Motor neuron (in vitro differentiated cells): ENCODE data around the gene MKNK1. TPM values are rescaled to one million over a fixed set of nuclear protein-coding genes. Genes with fewer than 3 reads are reported as not detected.

Experiments
- ATAC-seq, 8 experiments: fragments of 200-7000 bp; cut with Tn5 transposase; replicated peaks in 6 of 8; 2 replicates each; pipeline ENCODE4 v1.8.0; 2021; ENCODE audit warnings: mild to moderate bottlenecking in 8 of 8, moderate library complexity in 8 of 8
- H3K27ac ChIP-seq, 2 donors: fragments of 250-450 bp; sonication (Bioruptor Pico); 2 replicates each; pipeline ENCODE4 v1.9.0; 2021; ENCODE audit warnings: antibody characterized with exemption in 2 of 2, mild to moderate bottlenecking in 2 of 2, moderate library complexity in 1 of 2
- H3K4me1 ChIP-seq, 2 donors: fragments of 250-450 bp; sonication (Bioruptor Pico); replicated peaks in 1 of 2; 2 replicates each; pipeline ENCODE4 v1.6.1; 2021; ENCODE audit warnings: antibody characterized with exemption in 2 of 2, mild to moderate bottlenecking in 2 of 2, moderate library complexity in 1 of 2
- H3K4me3 ChIP-seq, 5 donors: fragments of 250-450 bp; sonication (Bioruptor Pico); 2 replicates each; pipeline ENCODE4 v1.9.0; 2021; ENCODE audit warnings: antibody characterized with exemption in 5 of 5, mild to moderate bottlenecking in 5 of 5, moderate library complexity in 4 of 5
- WGBS, 10 experiments: fragments of 450-650 bp; shearing (Covaris generic); methylation state at CpG; one replicate each; pipeline ENCODE4 v1.0.0; 2022; 5-methylcytosine and 5-hydroxymethylcytosine counted together
- in situ Hi-C, 9 experiments: fragments of 400-800 bp; cut with MboI; loops; one replicate each; pipeline ENCODE4 v1.15.0; 2021; ENCODE audit warnings: low sequenced_read_pairs in 9 of 9, low pct_unique_long_range_greater_than_20kb in 2 of 9; ENCODE audit not compliant: unreplicated experiment in 9 of 9
- total RNA-seq, 8 experiments: library from RNA; unstranded; fragments of 300-600 nt; gene quantifications; 2 replicates each; pipeline versions ENCODE4 v1.2.3 to v1.2.4, GENCODE V29; 2022

MKNK1 gene
- total RNA-seq, 8 experiments from 2014 or later: 7.0 to 34.1 (median 15.5) TPM

GRCh38 chr1:46638921-46639320 lies 34.9 kb upstream of the MKNK1 start:
- H3K4me3 ChIP-seq: no peak overlapping the region
- no peak for ATAC-seq
- in situ Hi-C loops: no loop called here
- H3K4me1 ChIP-seq: no peaks in the 10 kb centered on the region
- H3K27ac ChIP-seq: no peak overlapping the region

GRCh38 chr1:46637444-46638083 lies 33.5 kb upstream of the MKNK1 start:
- Histone ChIP-seq H3K4me1 (no peaks in the 10 kb centered on the region), H3K27ac (no peak overlapping the region), H3K4me3 (no peak overlapping the region)
- WGBS, 10 experiments: 42 to 100% (median 50%) methylated on average over 1 to 2 of the region's 2 CpGs; no CpG with 5 or more reads in 3 of the 10 experiments
- in situ Hi-C loops: no loop called here
- no peak for ATAC-seq

- WGBS, 10 experiments: 80 to 100% (median 95%) methylated on average over 1 to 2 of the region's 2 CpGs
- no peak for ATAC-seq
- Histone ChIP-seq H3K4me1 (no peaks in the 10 kb centered on the region), H3K4me3 (no peak overlapping the region), H3K27ac (no peak overlapping the region)
- in situ Hi-C loops: no loop called here
These were observed 31.1 kb upstream of the MKNK1 start for GRCh38 chr1:46635205-46635604.

DNA sequence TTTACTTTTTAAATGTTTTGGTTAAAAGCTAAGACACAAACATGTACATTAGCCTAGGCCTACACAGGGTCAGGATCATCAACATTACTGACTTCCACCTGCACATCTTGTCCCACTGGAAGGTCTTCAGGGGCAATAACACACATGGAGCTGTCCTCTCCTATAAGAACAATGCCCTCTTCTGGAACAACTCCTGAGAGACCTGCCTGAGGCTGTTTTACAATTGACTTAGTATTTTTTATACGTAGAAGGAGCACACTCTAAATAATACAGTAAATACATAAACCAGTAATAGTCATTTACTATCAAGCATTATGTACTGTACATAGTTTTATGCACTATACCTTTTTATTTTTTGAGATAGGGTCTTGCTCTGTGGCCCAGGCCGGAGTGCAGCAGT lies 26.7 kb upstream of the MKNK1 start:
- 33 to 100% (median 83%) methylated on average over 1 to 2 of the region's 2 CpGs; no CpG with 5 or more reads in 1 of the 10 experiments for WGBS, 10 experiments
- Histone ChIP-seq H3K4me3 (no peak overlapping the region), H3K27ac (no peak overlapping the region), H3K4me1 (no peaks in the 10 kb centered on the region)
- in situ Hi-C loops: no loop called here
- no peak for ATAC-seq

DNA sequence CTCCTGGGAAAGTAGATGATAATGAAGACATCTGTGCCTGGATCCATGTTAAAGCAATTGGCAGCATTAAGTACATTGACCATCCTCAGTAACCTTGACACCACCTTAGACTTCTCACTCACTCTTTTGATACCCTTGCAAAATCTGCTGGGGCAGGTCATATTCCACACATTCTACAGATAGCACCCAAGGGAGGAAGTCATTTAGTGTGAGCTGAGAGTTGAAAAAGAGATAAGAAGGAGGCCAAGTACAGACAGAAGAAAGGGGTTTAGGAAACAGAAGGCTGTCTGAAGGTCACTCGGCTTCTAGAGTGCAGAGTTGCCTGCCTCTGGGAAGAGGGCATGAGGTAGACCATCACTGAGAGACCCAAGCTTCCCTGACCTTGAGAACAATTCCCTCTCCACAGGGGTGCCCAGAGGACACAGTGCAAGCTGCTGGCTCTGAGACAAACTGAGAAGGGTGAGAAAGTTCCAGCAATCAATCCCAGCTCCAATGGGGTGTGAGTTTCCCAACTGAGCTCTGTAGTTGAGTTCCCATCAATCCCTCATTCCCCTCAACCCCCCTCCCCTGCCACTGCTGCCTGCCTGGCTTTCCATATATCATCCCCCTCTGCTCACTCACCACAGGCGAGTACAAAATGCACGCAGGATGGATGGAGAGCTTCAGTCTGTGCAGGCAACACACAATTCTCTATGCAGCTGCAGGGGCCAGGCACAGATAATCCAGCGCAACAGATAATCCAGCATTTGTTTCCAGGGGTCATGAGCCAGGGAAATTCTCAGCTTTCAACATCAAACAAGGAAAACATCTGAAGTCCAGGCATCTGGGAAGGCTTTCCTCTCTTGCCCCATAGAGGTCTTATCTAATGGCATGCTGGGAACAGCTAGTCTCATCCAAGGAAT lies 19.9 kb upstream of the MKNK1 start:
- no peak overlapping the region for H3K27ac ChIP-seq
- peak in 5 of 8 experiments; percentile 72 to 92 (median 88) for ATAC-seq
- H3K4me3 ChIP-seq: no peak overlapping the region
- in situ Hi-C loops: no loop called here
- peaks cover 8 to 9% of the 10 kb centered on the region in 2 donors for H3K4me1 ChIP-seq
- WGBS, 10 experiments: 18 to 80% (median 60%) methylated on average over 1 to 4 of the region's 4 CpGs; no CpG with 5 or more reads in 3 of the 10 experiments

DNA sequence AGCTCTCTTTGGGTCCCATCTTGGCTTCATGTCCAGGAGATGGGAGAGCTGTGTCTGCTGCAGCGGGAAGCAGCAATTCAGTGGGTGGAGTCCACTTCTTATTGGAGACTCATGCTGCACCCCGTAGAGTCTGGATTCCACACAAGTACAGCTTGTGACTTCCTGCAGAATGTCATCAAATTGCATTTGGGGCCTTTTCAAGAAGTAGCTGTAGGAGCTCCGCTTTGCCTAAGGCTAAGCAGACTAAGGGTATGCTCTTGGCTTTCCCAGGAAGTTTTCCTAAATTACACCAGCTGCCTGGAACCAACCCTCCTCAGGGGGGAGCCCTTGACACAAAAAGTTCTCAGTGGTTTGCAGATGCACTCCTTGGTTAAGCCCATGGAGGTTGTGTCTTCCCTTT lies 18.3 kb upstream of the MKNK1 start:
- Histone ChIP-seq H3K4me3 (no peak overlapping the region), H3K4me1 (peaks cover 8 to 9% of the 10 kb centered on the region in 2 donors), H3K27ac (no peak overlapping the region)
- ATAC-seq: peak in 3 of 8 experiments; percentile 80 to 92 (median 90)
- WGBS, 10 experiments: 0 to 100% (median 79%) methylated on average over 1 to 3 of the region's 3 CpGs; no CpG with 5 or more reads in 2 of the 10 experiments
- in situ Hi-C loops: no loop called here

DNA sequence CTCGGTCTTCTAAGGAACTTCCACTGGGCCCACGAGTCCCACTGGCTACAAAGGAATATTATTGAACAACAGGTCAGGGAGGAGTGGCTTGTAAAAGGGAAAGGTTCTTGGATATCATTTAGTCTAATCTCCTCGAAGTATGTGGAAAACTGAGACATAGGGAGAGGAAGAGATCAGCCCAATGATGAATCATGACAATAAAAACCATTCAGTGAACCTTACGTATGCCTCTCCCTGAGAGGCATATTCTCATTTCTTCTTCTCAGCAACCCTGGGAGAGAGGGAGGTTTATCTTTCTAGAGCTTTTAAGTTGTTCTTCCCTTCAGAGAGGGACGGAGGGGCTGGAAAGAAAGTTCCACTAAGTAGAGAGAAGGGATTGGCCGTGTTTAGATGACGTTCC lies 17.9 kb upstream of the MKNK1 start:
- Histone ChIP-seq H3K27ac (no peak overlapping the region), H3K4me3 (no peak overlapping the region), H3K4me1 (peaks cover 8 to 11% of the 10 kb centered on the region in 2 donors)
- ATAC-seq: peak in 2 of 8 experiments; percentile 74
- in situ Hi-C loops: no loop called here
- 1 to 90% (median 70%) methylated on average over 2 to 7 of the region's 7 CpGs; no CpG with 5 or more reads in 2 of the 10 experiments for WGBS, 10 experiments

- Histone ChIP-seq H3K27ac (no peak overlapping the region), H3K4me3 (no peak overlapping the region), H3K4me1 (peaks cover 12 to 17% of the 10 kb centered on the region in 2 donors)
- ATAC-seq: no peak
- WGBS, 10 experiments: 60 to 96% (median 81%) methylated on average over 1 to 5 of the region's 5 CpGs; no CpG with 5 or more reads in 5 of the 10 experiments
- in situ Hi-C loops: no loop called here
These were observed 15.7 kb upstream of the MKNK1 start for GRCh38 chr1:46619656-46620258.

DNA sequence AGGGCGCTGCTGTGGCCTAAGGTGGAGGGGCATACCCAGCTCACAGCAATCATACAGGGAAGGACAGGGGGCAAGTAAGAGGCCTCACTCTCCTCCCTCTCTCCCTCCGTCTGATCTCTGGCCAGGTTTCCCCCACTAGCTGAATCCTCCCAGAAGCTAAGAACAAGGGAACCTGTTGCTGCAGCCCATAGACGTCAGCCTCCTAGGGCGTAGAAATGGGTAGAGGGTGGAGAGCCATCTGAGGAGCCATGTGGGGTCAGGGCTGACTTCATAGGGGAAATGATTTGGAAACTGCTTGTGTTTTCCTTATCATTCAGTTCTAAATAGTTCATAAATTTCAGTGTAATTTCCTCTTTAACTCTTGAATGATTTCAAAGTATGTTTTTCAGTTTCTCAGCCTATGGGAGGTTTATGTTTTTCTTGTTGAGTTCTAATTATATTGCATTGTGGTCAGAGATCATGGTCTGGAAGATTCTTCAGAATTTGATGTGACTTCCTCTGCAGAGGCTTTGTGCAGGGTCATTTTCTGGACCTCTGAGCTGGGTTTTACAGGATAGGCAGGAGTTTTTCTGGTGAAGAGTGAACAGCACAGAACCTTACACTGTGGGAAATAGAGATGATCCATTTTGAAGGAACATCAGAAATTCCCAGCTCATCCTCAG lies 14.8 kb upstream of the MKNK1 start:
- Histone ChIP-seq H3K4me1 (peaks cover 6 to 13% of the 10 kb centered on the region in 2 donors), H3K4me3 (no peak overlapping the region), H3K27ac (no peak overlapping the region)
- ATAC-seq: no peak
- in situ Hi-C loops: no loop called here
- WGBS, 10 experiments: 56 to 100% (median 83%) methylated on average over 2 to 4 of the region's 4 CpGs; no CpG with 5 or more reads in 4 of the 10 experiments

DNA sequence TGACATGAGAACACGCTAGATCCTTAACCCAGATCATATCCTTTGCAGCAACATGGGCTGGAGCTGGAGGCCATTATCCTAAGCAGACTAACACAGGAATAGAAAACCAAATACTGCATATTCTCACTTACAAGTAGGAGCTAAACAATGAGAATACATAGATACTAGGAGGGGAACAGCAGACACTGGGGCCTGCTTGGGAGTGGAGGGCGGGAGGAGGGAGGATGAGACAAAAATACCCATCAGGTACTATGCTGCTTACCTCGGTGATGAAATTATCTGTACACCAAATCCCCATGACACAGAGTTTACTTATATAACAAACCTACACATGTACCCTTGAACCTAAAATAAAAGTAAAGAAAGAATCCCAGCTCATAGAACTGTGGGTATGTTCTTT lies 13.8 kb upstream of the MKNK1 start:
- Histone ChIP-seq H3K27ac (no peak overlapping the region), H3K4me3 (no peak overlapping the region), H3K4me1 (peaks cover 10 to 19% of the 10 kb centered on the region in 2 donors)
- in situ Hi-C loops: no loop called here
- 80 to 100% (median 86%) methylated on average over 1 of the region's 3 CpGs; no CpG with 5 or more reads in 5 of the 10 experiments for WGBS, 10 experiments
- no peak for ATAC-seq

GRCh38 chr1:46617108-46617800 lies 13.2 kb upstream of the MKNK1 start:
- Histone ChIP-seq H3K4me1 (peaks cover 10 to 19% of the 10 kb centered on the region in 2 donors), H3K27ac (no peak overlapping the region), H3K4me3 (peak overlapping the region in 4 of 5 donors; percentile 41 to 57 (median 47))
- 15 to 90% (median 57%) methylated on average over 2 to 9 of the region's 10 CpGs; no CpG with 5 or more reads in 3 of the 10 experiments for WGBS, 10 experiments
- in situ Hi-C loops: no loop called here
- peak in 2 of 8 experiments; percentile 43 to 52 for ATAC-seq
